SK-N-SH (cell line): ENCODE measurements around the gene CNTNAP2. TPM values are rescaled to one million over a fixed set of nuclear protein-coding genes. Genes with fewer than 3 reads are reported as not detected.

Source experiments
- ELF1 ChIP-seq: IDR thresholded peaks from 2 replicates; pipeline ENCODE4 v1.4.0; 2012
- EZH2phosphoT487 ChIP-seq: fragments of 200-600 bp; sonication (generic); IDR thresholded peaks from 2 replicates; pipeline ENCODE4 v1.6.1; 2017; ENCODE audit warnings: low read depth, mixed run types, mild to moderate bottlenecking, antibody characterized with exemption, moderate library complexity, borderline replicate concordance
- FOSL2 ChIP-seq: IDR thresholded peaks from 2 replicates; pipeline ENCODE4 v1.4.0; 2012; ENCODE audit warnings: low read depth, mild to moderate bottlenecking, moderate library complexity, borderline replicate concordance
- GABPA ChIP-seq: IDR thresholded peaks from 2 replicates; pipeline ENCODE4 v1.4.0; 2012; ENCODE audit warnings: low read depth, mild to moderate bottlenecking
- JUND ChIP-seq: IDR thresholded peaks from 2 replicates; pipeline ENCODE4 v1.4.0; 2012
- MEF2A ChIP-seq: IDR thresholded peaks from 2 replicates; pipeline ENCODE4 v1.4.0; 2012; ENCODE audit warnings: low read depth, borderline replicate concordance
- MXI1 ChIP-seq: IDR thresholded peaks from 2 replicates; pipeline ENCODE4 v1.6.1; 2012; ENCODE audit warnings: mild to moderate bottlenecking, low read depth, low read length, improper control_type of control experiment
- NRF1 ChIP-seq: IDR thresholded peaks from 2 replicates; pipeline ENCODE4 v1.6.1; 2012; ENCODE audit warnings: low read depth, mild to moderate bottlenecking, low read length
- RAD21 ChIP-seq: IDR thresholded peaks from 2 replicates; pipeline ENCODE4 v1.6.1; 2012; ENCODE audit warnings: mild to moderate bottlenecking, low read length
- RCOR1 ChIP-seq: fragments of 150-350 bp; IDR thresholded peaks from 2 replicates; pipeline ENCODE4 v1.6.1; 2017; ENCODE audit warnings: antibody characterized with exemption, low read length
- RFX5 ChIP-seq: IDR thresholded peaks from 2 replicates; pipeline ENCODE4 v1.6.1; 2012; ENCODE audit warnings: mild to moderate bottlenecking, improper control_type of control experiment, low read length
- RXRA ChIP-seq: IDR thresholded peaks from 2 replicates; pipeline ENCODE4 v1.4.0; 2012; ENCODE audit warnings: low read depth, mild to moderate bottlenecking, borderline replicate concordance
- SIN3A ChIP-seq: IDR thresholded peaks from 2 replicates; pipeline ENCODE4 v1.6.1; 2012; ENCODE audit warnings: low read depth, mild to moderate bottlenecking, low read length, moderate library complexity, borderline replicate concordance
- SMC3 ChIP-seq: IDR thresholded peaks from 2 replicates; pipeline ENCODE4 v1.6.1; 2012; ENCODE audit warnings: low read depth, low read length, improper control_type of control experiment
- TAF1 ChIP-seq: IDR thresholded peaks from 2 replicates; pipeline ENCODE4 v1.6.1; 2012; ENCODE audit warnings: low read depth, mild to moderate bottlenecking, low read length, moderate library complexity, borderline replicate concordance
- TCF12 ChIP-seq: IDR thresholded peaks from 2 replicates; pipeline ENCODE4 v1.4.0; 2012
- YY1 ChIP-seq: IDR thresholded peaks from 2 replicates; pipeline ENCODE4 v1.4.0; 2012; ENCODE audit warnings: low read depth, mild to moderate bottlenecking
- polyA plus RNA-seq, 3 experiments: library from polyadenylated mRNA; depleted of rRNA; stranded (reverse); fragments of >200 nt; gene quantifications; 2 replicates each; pipeline ENCODE4 v1.2.3, GENCODE V29; 2012
- TF ChIP-seq, protein P1 (sequence below): IDR thresholded peaks from 2 replicates; pipeline ENCODE4 v1.6.1; 2012; ENCODE audit warnings: mild to moderate bottlenecking, low read depth, low read length, moderate library complexity
- TF ChIP-seq, protein P2 (sequence below): fragments of 150-350 bp; IDR thresholded peaks from 2 replicates; pipeline ENCODE4 v1.6.1; 2016; ENCODE audit warnings: mild to moderate bottlenecking, low read depth, low read length
- TF ChIP-seq, protein P3 (sequence below): IDR thresholded peaks from 2 replicates; pipeline ENCODE4 v1.4.0; 2012; ENCODE audit warnings: low read depth, borderline replicate concordance
- TF ChIP-seq, protein P4 (sequence below): fragments of 150-350 bp; IDR thresholded peaks from 2 replicates; pipeline ENCODE4 v1.6.1; 2017; ENCODE audit warnings: antibody characterized with exemption, low read length, low read depth, borderline replicate concordance
- TF ChIP-seq, protein P5 (sequence below): IDR thresholded peaks from 2 replicates; pipeline ENCODE4 v1.4.0; 2012; ENCODE audit warnings: low read depth
- TF ChIP-seq, protein P6 (sequence below): IDR thresholded peaks from 2 replicates; pipeline ENCODE4; 2012

Gene CNTNAP2
- polyA plus RNA-seq, 1 of the 3 experiments (the other 2 are of a cell fraction), result 3.4 TPM

DNA sequence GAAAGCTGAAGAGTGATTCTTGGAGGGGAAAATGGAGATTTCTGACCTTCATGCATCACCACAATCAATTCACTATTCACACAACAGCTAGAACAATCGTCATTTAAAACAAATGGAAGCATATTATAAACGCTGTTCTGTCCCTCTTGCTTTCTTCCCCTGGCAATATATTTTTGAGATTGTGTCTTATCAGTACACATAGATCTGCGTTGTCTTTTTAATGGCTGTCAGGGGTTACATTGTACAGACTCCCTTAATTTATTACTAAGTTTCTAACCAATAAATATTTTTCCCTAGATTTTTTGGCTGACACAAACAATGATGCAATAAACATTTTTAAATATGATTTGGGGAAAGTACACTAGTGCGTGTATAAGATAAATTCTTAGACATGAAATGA is 1358.3 kb downstream of the CNTNAP2 start (continued):
- TF ChIP-seq, protein P1, sequence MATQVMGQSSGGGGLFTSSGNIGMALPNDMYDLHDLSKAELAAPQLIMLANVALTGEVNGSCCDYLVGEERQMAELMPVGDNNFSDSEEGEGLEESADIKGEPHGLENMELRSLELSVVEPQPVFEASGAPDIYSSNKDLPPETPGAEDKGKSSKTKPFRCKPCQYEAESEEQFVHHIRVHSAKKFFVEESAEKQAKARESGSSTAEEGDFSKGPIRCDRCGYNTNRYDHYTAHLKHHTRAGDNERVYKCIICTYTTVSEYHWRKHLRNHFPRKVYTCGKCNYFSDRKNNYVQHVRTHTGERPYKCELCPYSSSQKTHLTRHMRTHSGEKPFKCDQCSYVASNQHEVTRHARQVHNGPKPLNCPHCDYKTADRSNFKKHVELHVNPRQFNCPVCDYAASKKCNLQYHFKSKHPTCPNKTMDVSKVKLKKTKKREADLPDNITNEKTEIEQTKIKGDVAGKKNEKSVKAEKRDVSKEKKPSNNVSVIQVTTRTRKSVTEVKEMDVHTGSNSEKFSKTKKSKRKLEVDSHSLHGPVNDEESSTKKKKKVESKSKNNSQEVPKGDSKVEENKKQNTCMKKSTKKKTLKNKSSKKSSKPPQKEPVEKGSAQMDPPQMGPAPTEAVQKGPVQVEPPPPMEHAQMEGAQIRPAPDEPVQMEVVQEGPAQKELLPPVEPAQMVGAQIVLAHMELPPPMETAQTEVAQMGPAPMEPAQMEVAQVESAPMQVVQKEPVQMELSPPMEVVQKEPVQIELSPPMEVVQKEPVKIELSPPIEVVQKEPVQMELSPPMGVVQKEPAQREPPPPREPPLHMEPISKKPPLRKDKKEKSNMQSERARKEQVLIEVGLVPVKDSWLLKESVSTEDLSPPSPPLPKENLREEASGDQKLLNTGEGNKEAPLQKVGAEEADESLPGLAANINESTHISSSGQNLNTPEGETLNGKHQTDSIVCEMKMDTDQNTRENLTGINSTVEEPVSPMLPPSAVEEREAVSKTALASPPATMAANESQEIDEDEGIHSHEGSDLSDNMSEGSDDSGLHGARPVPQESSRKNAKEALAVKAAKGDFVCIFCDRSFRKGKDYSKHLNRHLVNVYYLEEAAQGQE, result no peak
- TF ChIP-seq, protein P2, sequence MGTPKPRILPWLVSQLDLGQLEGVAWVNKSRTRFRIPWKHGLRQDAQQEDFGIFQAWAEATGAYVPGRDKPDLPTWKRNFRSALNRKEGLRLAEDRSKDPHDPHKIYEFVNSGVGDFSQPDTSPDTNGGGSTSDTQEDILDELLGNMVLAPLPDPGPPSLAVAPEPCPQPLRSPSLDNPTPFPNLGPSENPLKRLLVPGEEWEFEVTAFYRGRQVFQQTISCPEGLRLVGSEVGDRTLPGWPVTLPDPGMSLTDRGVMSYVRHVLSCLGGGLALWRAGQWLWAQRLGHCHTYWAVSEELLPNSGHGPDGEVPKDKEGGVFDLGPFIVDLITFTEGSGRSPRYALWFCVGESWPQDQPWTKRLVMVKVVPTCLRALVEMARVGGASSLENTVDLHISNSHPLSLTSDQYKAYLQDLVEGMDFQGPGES, result no peak
- peak; percentile 85 for TF ChIP-seq TCF12
- no peak for TF ChIP-seq MEF2A
- TF ChIP-seq SIN3A, result no peak
- no peak for TF ChIP-seq TAF1
- TF ChIP-seq, protein P3, sequence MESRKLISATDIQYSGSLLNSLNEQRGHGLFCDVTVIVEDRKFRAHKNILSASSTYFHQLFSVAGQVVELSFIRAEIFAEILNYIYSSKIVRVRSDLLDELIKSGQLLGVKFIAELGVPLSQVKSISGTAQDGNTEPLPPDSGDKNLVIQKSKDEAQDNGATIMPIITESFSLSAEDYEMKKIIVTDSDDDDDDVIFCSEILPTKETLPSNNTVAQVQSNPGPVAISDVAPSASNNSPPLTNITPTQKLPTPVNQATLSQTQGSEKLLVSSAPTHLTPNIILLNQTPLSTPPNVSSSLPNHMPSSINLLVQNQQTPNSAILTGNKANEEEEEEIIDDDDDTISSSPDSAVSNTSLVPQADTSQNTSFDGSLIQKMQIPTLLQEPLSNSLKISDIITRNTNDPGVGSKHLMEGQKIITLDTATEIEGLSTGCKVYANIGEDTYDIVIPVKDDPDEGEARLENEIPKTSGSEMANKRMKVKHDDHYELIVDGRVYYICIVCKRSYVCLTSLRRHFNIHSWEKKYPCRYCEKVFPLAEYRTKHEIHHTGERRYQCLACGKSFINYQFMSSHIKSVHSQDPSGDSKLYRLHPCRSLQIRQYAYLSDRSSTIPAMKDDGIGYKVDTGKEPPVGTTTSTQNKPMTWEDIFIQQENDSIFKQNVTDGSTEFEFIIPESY, result no peak
- no peak for TF ChIP-seq RFX5
- TF ChIP-seq, protein P4, sequence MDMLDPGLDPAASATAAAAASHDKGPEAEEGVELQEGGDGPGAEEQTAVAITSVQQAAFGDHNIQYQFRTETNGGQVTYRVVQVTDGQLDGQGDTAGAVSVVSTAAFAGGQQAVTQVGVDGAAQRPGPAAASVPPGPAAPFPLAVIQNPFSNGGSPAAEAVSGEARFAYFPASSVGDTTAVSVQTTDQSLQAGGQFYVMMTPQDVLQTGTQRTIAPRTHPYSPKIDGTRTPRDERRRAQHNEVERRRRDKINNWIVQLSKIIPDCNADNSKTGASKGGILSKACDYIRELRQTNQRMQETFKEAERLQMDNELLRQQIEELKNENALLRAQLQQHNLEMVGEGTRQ, result no peak
- peak; percentile 92 for TF ChIP-seq RCOR1
- no peak for TF ChIP-seq FOSL2
- TF ChIP-seq ELF1, result no peak
- peak; percentile 26; the same call in 1 of the 2 replicates for TF ChIP-seq JUND
- no peak for TF ChIP-seq RXRA
- no peak; the same call in 1 of the 2 replicates for TF ChIP-seq SMC3
- TF ChIP-seq GABPA, result no peak
- no peak; the same call in 1 of the 2 replicates for TF ChIP-seq RAD21
- no peak for TF ChIP-seq EZH2phosphoT487
- TF ChIP-seq, protein P5, sequence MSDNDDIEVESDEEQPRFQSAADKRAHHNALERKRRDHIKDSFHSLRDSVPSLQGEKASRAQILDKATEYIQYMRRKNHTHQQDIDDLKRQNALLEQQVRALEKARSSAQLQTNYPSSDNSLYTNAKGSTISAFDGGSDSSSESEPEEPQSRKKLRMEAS, result no peak
- no peak; the same call in 1 of the 2 replicates for TF ChIP-seq MXI1
- no peak for TF ChIP-seq YY1
- TF ChIP-seq, protein P6, sequence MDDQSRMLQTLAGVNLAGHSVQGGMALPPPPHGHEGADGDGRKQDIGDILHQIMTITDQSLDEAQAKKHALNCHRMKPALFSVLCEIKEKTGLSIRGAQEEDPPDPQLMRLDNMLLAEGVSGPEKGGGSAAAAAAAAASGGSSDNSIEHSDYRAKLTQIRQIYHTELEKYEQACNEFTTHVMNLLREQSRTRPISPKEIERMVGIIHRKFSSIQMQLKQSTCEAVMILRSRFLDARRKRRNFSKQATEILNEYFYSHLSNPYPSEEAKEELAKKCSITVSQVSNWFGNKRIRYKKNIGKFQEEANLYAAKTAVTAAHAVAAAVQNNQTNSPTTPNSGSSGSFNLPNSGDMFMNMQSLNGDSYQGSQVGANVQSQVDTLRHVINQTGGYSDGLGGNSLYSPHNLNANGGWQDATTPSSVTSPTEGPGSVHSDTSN, result peak; percentile 75
- no peak for TF ChIP-seq NRF1
